Stimulated activated CD8-positive, alpha-beta memory T cell treated with anti-CD3 and anti-CD28 coated beads, Interleukin-12 subunit alpha, Interleukin-12 subunit beta, amount 100 ng/mL, for 4 hours (primary cell): ENCODE data around the gene THOC2.
"Not testable (repeated sequence)": the region's sequence is repeated elsewhere in the genome, so short reads cannot be mapped to it uniquely, and the experiment has no call there.

Experiments used
- DNase-seq: peaks from one replicate; pipeline ENCODE4 v3.0.0-alpha.2; 2020; ENCODE audit warnings: low read depth

Gene THOC2, protein sequence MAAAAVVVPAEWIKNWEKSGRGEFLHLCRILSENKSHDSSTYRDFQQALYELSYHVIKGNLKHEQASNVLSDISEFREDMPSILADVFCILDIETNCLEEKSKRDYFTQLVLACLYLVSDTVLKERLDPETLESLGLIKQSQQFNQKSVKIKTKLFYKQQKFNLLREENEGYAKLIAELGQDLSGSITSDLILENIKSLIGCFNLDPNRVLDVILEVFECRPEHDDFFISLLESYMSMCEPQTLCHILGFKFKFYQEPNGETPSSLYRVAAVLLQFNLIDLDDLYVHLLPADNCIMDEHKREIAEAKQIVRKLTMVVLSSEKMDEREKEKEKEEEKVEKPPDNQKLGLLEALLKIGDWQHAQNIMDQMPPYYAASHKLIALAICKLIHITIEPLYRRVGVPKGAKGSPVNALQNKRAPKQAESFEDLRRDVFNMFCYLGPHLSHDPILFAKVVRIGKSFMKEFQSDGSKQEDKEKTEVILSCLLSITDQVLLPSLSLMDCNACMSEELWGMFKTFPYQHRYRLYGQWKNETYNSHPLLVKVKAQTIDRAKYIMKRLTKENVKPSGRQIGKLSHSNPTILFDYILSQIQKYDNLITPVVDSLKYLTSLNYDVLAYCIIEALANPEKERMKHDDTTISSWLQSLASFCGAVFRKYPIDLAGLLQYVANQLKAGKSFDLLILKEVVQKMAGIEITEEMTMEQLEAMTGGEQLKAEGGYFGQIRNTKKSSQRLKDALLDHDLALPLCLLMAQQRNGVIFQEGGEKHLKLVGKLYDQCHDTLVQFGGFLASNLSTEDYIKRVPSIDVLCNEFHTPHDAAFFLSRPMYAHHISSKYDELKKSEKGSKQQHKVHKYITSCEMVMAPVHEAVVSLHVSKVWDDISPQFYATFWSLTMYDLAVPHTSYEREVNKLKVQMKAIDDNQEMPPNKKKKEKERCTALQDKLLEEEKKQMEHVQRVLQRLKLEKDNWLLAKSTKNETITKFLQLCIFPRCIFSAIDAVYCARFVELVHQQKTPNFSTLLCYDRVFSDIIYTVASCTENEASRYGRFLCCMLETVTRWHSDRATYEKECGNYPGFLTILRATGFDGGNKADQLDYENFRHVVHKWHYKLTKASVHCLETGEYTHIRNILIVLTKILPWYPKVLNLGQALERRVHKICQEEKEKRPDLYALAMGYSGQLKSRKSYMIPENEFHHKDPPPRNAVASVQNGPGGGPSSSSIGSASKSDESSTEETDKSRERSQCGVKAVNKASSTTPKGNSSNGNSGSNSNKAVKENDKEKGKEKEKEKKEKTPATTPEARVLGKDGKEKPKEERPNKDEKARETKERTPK (N-terminal part only)

DNA sequence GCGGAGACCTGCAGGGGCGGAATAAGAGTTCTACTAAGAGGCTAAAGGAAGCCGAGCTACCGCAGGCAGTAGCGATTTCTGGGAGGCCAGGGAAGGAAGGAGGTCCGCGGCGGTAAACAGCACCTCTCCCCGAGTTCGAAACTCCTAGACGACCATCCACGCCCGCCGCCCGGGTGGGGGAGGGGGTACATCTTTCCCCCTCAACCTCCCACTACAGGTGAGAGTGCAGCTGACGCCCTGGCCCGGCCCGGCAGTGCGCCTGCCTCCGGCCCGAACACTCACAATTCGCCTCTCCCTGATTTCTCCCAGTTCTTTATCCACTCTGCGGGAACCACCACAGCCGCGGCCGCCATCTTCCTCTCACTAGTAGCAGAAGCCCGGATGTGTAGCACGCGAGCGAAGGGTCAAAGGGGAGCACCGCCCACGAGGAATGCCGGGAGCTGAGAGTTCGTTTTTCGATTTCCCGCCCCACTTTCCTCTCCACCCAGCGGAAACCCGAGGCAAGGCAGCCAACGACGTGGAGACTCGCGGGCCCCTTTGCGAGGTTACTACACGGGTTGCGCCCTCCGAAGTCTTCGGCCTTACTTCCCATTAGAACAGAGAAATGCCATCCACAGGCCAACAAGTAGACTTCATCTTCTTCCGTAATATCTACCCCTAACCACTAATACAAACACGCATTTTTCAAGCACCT is at the start of gene THOC2:
Gene THOC2 (minus strand): TSS at position 383 of the 694 bp plus-strand sequence. CDS start 30 bp downstream, at position 353.
- peak; percentile 59 for DNase-seq

DNA sequence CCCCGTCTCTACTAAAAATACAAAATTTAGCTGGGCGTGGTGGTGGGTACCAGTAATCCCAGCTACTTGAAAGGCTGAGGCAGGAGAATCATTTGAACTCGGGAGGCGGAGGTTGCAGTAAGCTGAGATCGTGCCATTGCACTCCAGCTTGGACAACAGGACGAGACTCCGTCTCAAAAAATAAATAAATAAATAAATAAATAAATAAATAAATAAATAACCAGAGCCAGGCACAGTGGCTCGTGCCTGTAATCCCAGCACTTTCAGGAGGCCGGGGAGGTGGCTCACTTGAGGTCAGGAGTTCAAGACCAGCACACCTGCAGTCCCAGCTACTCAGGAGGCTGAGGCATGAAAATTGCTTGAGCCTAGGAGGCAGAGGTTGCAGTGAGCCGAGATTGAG is 48.9 kb upstream of the THOC2 start:
- DNase-seq: not testable (repeated sequence)

DNA sequence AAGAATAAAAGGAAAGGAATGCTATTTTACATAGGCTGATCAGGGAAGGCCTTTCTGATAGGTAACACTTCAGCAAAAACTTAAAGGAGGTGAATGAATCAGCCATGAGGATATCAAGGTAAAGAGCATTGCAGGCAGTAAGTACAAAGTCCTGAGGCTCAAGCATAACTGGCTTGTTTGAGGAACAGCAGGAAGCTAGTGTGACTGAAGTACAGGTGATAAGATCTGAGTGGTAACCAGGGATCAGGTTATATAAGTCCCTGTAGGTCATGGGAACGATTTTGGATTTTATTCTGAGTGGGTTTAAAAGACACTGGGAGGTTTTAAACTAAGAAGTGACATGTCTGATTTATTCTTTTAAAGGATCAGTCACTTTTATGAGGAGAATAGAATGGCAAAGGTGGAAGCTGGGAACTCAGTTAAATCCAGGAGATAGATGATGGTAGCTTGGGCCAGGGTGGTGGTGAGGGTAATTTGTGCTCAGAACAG is 47.1 kb upstream of the THOC2 start:
- no peak for DNase-seq

DNA sequence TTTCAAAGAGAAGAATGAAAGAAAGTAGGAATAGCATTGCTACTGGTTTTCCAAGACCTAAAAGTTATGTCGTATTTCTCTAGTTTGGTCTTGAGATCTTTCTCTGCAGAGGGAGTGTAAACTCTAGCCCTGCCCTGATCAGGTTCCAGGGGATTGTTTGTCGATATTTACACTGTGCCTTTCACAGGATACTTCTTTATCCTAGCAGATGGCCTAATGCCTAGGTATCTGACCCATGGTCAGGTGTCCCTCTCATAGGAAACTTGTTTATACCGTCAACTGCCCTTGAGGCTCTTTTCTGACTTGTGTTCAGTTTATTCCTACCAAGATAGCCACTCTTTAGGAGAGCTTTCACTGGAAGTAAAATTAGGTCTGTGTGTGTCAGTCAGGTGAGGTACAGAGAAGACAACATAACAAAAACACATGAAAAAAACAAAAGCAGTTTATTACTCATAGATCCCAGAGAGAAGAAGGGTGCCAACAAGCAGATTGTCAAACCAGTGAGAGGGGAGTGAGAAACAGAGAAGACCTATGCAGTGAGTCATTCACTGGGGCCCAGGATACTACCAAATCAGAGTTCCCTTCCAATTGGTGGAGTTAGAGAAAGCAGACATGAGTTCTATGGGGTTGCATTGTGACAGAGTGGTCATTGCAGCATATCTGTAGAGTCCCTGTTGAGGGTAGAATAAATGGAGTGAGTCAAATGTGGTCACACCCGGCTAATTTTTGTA is 40.6 kb upstream of the THOC2 start:
- DNase-seq: no peak

DNA sequence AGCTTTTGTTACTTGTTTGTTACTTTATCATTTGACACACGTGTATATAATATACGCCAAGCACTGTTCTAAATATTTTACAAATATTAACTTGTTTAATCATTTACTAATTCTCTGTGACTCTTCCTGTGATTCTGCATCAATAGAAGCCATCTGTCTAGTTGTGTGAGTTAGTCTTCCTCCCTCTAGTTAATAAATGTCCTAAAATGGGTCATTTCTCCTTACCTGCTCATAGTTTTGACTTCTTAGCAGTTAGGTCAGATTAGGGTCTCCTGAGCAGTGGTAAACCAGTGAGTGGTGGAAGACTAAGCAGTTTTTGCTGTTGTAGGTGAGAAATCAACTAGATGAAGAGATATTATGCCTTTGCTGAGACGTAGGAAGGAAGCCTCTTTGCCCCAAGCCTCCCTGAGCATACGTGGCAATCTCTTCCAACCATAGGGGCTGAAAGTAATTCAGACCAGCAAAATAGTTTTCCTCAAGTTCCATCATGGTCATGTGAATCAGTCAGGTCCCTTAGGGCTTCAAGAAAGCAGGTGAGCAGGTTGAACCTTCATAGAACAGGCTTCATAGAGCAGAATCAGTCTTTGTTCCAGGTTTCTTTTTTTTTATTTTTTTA is 38.7 kb upstream of the THOC2 start:
- no peak for DNase-seq

DNA sequence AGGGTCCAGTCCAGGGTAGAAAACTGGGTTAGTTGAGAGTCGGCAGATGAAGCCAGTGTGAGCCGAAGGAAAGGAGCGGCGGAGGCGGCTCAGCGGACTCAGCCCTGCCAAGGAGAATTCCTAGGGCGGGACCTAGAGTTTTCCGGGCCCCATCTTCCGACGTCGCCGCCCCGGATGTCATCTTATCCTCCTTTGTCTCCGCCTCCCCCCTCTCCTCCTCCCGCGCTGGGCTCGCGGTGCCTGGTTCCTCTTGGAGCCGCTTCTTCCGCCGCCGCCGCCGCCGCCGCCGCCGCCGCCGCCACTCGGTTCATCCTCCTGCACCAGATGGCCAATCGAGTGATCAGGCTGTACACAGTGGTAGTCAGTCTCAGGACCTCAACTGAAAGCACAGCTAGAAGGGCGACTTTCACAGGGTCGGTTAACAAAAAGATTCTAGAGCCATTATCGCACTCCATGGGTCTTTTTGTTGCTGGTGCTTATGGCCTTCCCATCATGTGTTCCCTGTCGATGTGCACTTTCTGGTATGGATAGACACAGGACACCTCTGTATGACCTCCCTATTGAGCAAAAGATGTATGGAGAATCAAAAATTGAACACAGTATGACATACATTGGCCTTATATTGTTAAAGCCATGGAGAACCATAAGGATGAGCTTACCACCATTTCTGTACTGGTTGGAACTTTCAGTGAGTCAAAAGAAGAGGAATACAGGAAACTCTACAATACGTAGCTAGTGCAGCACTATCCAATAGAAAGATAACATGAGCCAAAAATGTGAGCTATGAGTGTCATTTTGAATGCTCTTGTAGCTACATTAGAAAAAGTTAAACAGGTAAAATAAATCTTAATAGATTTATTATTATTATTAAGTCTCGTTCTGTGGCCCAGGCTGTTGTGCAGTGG is 32.4 kb upstream of the THOC2 start:
- peak; percentile 11 for DNase-seq

DNA sequence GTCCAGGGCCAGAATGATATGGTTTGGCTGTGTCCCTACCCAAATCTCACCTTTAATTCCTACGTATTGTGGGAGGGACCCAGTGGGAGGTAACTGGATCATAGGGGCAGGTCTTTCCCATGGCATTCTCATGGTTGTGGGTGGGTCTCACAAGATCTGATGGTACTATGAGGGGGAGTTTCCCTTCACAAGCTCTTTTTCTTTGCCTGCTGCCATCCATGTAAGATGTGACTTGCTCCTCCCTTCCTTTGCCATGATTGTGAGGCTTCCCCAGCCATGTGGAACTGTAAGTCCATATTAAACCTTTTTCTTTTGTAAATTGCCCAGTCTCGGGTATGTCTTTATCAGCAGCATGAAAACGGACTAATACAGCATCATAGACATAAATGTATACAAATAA is 27.0 kb upstream of the THOC2 start:
- DNase-seq: not testable (repeated sequence)

DNA sequence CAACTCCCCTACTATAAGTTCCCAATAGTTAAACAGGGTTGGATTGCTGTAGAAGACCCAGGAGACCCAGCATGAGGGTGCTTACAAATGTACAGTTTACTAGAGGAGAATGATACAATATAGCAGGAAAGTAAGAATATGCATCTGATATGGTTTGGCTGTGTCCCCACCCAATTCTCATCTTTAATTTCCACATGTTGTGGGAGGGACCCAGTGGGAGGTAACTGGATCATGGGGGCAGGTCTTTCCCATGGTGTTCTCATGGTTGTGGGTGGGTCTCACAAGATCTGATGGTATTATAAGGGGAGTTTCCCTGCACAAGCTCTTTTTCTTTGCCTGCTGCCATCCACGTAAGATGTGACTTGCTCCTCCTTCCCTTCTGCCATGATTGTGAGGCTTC is 24.9 kb upstream of the THOC2 start:
- DNase-seq: not testable (repeated sequence)

DNA sequence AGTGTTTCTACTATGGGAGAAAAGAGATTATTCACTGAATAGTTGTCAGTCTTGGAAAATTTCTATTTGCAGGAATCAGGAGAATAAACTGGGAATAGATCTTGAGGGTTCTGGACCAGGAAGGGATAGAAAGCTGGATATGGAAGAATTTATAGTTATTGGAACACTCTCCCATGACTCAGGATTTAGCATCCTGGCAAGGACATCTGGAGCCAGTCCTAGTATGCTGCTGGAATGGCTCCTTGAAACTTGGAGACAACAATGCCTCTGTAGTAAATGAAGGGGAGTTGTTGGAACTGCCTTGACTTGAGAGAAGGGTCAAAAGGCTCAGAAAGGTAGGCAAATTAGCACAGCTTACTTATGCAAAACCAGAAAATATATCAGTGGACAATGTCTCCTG is 23.5 kb upstream of the THOC2 start:
- no peak for DNase-seq

DNA sequence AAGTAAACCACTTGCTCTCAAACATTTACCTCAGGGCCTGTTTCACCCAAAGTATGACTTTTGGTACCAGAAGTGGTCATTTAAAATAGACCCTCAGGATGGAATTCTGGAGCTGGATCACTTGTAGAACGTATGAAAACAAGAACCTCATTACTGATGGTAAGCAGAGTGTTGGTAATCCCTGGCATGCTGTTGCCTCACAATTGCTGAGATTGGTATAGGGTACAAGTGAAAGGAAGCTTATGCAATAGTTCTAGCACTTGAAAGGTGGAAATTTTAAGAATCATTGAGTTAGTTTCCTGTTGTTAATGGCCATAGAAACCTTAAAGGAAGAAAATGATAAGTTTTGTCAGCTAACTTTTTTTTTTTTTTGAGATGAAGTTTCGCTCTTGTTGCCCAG is 22.3 kb upstream of the THOC2 start:
- DNase-seq: no peak

DNA sequence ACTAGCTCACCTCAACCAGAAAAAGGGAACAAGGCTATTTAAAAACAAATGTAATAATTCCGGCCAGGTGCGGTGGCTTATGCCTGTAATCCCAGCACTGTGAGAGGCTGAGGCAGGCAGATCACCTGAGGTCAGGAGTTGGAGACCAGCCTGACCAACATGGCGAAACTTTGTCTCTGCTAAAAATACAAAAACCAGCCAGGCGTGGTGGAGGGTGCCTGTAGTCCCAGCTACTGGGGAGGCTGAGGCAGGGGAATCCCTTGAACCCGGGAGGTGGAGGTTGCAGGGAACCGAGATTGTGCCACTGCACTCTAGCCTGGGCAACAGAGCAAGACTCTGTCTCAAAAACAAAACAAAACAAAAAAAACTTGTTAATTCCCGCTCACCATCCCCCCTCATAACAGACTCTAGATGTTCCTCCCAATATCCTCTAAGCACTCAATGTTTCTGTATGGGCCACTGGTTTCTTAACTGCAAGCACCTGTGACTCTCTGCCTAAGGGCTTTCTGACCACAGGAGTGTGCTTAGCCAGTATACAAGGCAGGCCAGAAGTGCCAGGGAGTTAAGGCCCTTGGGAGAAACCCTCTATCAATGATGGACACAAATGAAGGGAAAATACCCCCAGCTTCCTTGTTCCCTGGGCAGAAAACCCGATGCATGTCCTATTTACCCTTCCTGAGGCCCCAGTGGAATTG is 21.0 kb upstream of the THOC2 start:
- DNase-seq: no peak

DNA sequence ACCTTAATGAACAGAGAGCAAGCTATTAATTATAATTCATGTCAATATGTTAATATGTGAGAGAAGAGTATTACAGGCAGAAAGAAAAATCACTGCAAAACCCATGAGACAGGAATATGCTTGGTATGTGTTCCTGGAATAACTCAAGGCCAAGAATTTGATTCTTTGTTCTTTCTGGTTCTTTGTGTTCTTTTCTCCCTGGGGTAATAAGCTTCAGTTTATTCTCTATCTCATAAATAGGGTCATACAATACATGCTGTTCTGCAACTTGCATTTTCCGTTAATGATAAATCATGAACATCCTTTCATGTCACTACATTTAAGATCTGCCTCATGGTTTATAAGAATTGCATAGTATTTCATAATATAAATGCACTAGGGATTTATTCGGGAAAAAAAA is 16.8 kb upstream of the THOC2 start:
- DNase-seq: no peak

DNA sequence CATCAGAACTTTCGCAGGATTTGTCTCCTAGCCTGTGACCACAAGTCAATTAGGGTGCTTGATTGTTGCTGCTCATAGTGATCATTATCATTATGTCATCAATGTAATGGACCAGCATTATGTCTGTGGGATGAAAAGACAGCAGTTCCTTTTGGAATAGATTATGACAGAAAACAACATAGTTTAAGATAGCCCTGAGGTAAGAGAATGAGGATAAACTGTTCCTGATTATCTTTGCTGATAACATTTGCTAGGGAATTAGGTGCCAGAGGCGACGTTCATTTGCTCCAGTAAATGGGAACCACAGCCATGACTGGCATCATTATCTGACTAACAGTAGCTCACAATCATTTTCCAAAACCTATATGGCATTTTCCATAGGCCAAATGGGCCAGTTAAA is 12.7 kb upstream of the THOC2 start:
- no peak for DNase-seq

DNA sequence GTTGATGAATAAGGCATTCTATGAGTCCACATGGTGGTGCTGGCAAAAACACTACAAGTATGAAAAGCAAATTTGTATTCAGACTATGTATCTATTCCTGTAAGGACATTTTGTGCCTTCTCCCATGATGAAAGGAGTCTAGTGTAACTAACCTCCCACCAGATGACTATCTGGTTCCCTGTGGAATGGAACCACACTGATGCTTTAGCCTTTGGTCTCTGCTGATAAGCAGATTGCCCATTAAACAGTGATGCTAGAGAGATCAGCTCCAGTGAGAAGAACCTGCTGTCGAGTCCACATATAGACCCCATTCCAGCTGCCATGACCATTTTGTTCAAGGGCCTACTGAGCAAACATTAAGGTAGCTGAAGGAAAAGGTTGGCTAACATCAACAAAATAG is 10.5 kb upstream of the THOC2 start:
- DNase-seq: no peak

DNA sequence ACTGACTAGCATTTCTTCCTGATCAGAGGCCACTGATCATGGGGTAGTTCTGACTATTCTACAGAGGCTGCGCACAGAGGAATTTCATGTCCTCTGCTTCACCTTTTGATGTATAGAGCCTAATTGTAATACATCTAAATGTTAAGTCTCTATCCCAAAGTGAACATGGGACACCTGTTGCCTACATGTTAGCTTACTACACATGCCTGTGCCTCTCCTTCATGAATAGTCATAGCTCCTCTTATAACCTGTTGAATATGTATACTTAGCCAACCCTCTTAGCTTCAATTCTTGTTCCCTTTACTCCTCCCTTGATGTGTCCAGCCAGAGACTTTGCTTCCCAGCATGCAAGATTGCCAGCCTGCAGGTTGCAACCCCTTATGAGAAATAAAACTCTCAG is 9.6 kb upstream of the THOC2 start:
- no peak for DNase-seq

DNA sequence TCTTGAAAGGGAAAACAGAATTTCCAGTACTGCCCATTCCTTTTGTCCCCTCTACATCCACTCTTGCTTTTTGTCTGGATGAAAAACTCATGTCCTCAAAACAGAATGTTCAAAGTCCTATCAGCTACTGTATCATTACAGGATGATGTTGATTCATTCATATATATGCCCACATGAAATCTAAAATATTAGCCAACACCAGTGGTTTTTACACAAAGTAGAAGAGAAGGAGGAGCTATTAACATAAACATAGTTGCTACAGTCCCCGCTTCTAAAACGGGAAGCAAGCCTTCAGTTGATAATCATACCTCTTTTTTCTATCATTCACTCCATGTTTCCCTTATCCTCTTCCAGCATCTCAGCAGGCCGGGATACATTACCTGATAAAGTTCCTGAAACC is 7.7 kb upstream of the THOC2 start:
- no peak for DNase-seq

DNA sequence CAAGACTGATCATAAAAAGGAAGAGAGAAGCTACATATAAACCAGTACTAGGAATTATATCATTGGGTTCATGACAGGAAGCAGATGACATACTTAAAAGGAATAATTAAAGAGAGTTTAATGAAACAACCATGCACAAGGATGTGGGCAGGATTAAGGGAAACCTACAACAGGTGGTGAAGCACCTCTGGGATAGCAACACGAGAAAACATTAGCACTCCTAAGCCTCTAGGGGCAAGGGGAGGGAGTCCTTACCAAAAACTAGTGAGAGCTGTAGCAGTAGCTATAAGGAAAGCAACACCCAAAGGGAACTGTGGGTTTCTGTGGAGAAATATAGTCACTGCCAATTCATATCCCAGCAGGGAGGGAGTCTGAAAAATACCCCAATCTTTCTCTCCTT is 7.2 kb upstream of the THOC2 start:
- DNase-seq: no peak

DNA sequence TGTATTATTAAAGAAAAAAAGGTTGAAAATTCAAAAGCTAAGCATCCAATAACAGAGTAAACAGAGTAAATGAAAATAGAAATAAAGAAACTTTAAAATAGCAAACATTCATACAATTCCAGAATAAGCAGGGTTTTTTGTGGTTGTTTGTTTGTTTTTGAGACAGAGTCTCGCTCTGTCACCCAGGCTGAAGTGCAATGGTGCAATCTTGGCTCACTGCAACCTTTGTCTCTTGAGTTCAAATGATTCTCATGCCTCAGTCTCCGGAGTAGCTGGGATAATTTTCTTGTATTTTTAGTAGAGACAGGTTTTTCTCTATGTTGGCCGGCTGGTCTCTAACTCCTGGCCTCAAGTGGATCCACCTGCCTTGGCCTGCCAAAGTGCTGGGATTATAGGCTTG is 6.6 kb upstream of the THOC2 start:
- no peak for DNase-seq
